B cell (primary cell): Measurements from ENCODE around the gene LAMA2.

Experiments
- EZH2 ChIP-seq: IDR thresholded peaks from 2 replicates; pipeline ENCODE4 v1.6.1; 2012; ENCODE audit warnings: borderline replicate concordance, low read depth, mild to moderate bottlenecking, moderate library complexity, low read length; ENCODE audit not compliant: insufficient read depth, poor library complexity, severe bottlenecking
- TF ChIP-seq, protein P1 (sequence below): fragments of 200-600 bp; IDR thresholded peaks from one replicate; pipeline ENCODE4 v1.8.0; 2022; ENCODE audit warnings: antibody characterized with exemption, mild to moderate bottlenecking

DNA sequence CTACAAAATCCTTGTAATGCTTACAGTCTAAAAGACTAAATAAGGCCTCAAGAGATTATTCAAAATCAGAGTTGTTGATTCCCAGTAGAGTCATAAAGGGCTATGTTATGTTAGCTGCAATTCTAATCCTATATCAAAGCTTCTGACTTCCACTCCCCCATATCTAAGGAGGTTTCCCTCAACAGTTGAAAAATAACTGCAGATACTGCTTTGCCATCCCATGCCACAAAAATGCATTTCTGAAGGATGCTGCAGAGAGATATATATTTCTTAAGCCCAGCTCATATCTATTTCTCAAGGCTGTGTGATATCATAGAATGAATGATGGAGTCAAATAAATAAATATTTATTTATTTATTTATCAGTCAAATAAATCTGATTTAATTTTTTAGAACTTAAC is 332.3 kb downstream of the LAMA2 start:
- TF ChIP-seq, protein P1, sequence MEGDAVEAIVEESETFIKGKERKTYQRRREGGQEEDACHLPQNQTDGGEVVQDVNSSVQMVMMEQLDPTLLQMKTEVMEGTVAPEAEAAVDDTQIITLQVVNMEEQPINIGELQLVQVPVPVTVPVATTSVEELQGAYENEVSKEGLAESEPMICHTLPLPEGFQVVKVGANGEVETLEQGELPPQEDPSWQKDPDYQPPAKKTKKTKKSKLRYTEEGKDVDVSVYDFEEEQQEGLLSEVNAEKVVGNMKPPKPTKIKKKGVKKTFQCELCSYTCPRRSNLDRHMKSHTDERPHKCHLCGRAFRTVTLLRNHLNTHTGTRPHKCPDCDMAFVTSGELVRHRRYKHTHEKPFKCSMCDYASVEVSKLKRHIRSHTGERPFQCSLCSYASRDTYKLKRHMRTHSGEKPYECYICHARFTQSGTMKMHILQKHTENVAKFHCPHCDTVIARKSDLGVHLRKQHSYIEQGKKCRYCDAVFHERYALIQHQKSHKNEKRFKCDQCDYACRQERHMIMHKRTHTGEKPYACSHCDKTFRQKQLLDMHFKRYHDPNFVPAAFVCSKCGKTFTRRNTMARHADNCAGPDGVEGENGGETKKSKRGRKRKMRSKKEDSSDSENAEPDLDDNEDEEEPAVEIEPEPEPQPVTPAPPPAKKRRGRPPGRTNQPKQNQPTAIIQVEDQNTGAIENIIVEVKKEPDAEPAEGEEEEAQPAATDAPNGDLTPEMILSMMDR = no peak
- TF ChIP-seq EZH2 = no peak
